Measurements from ENCODE around the gene LYSMD1. TPM values are rescaled to one million over a fixed set of nuclear protein-coding genes. Genes with fewer than 3 reads are reported as not detected.

Gene LYSMD1
- total RNA-seq, 2 experiments from 2014 or later: 4.3 to 4.7 TPM

- ChIA-PET POLR2A (interaction anchor here (0.6 to 1.1 kb wide), 2 partner anchors 10 to 15 kb away, joined by 3 to 4 read pairs; partner anchors contain the start of gene TNFAIP8L2), CTCF (interaction anchor here (0.7 to 1.1 kb wide), 2 partner anchors 10 to 24 kb away, joined by 3 read pairs; partner anchors contain the start of gene TNFAIP8L2)
These were observed 19.1 kb downstream of the LYSMD1 start, which contains the start of gene SEMA6C for GRCh38 chr1:151146412-151147131. Gene SEMA6C, minus strand, starts transcription at chr1:151146631. Its CDS starts 4,010 bp downstream, at chr1:151142621.

GRCh38 chr1:151146072-151146411, 19.7 kb downstream of the LYSMD1 start:
- ChIA-PET POLR2A (no interaction called here), CTCF (interaction anchor here (1.4 kb wide), 1 partner anchor 15 kb away, joined by 3 read pairs; no protein-coding TSS in a partner anchor)

GRCh38 chr1:151145304-151146071, 20.2 kb downstream of the LYSMD1 start:
- ChIA-PET POLR2A (no interaction called here), CTCF (interaction anchor here (1.4 kb wide), 1 partner anchor 14 kb away, joined by 3 read pairs; no protein-coding TSS in a partner anchor)

- POLR2A ChIA-PET: no interaction called here
These were observed 21.0 kb downstream of the LYSMD1 start for GRCh38 chr1:151144474-151145303.

GRCh38 chr1:151143986-151144385, 21.7 kb downstream of the LYSMD1 start:
- CTCF ChIA-PET: interaction anchor here (1.2 to 2.1 kb wide), 2 partner anchors 11 to 83 kb away, joined by 3 to 6 read pairs; partner anchors contain the start of gene MLLT11
- POLR2A ChIA-PET: no interaction called here

More at GRCh38 chr1:151144474-151145303, 21.0 kb downstream of the LYSMD1 start:
- CTCF ChIA-PET: interaction anchor here (1.2 to 2.1 kb wide), 3 partner anchors 11 to 84 kb away, joined by 3 to 6 read pairs (median 3); partner anchors contain the start of gene MLLT11

- CTCF ChIA-PET: interaction anchor here (0.6 to 2.1 kb wide), 3 partner anchors 8 to 61 kb away, joined by 3 to 6 read pairs (median 4); no protein-coding TSS in a partner anchor
- POLR2A ChIA-PET: no interaction called here
These were observed 22.7 kb downstream of the LYSMD1 start for GRCh38 chr1:151143057-151143435.

GRCh38 chr1:151142411-151143056, 23.2 kb downstream of the LYSMD1 start:
- ChIA-PET POLR2A (interaction anchor here (0.6 kb wide), 1 partner anchor 553 kb away, joined by 9 read pairs; no protein-coding TSS in a partner anchor), CTCF (interaction anchor here (0.7 to 2.1 kb wide), 2 partner anchors 9 to 13 kb away, joined by 3 to 6 read pairs; no protein-coding TSS in a partner anchor)

- ChIA-PET CTCF (no interaction called here), POLR2A (no interaction called here)
These were observed 27.9 kb downstream of the LYSMD1 start for GRCh38 chr1:151137789-151138188.

- ChIA-PET CTCF (interaction anchor here (0.5 to 1.2 kb wide), 4 partner anchors 21 to 396 kb away, joined by 3 read pairs; partner anchors contain the start of gene TNFAIP8L2), POLR2A (no interaction called here)
These were observed 30.0 kb downstream of the LYSMD1 start for GRCh38 chr1:151135433-151136385.

- ChIA-PET POLR2A (interaction anchor here (0.5 kb wide), 1 partner anchor 53 kb away, joined by 3 read pairs; no protein-coding TSS in a partner anchor), CTCF (interaction anchor here (0.6 to 1.2 kb wide), 2 partner anchors 35 to 397 kb away, joined by 3 read pairs; no protein-coding TSS in a partner anchor)
These were observed 30.7 kb downstream of the LYSMD1 start for GRCh38 chr1:151134991-151135390.

GRCh38 chr1:151134396-151134795, 31.3 kb downstream of the LYSMD1 start:
- CTCF ChIA-PET: interaction anchor here (0.6 kb wide), 1 partner anchor 23 kb away, joined by 4 read pairs; no protein-coding TSS in a partner anchor
- POLR2A ChIA-PET: interaction anchor here (0.5 kb wide), 1 partner anchor 53 kb away, joined by 3 read pairs; no protein-coding TSS in a partner anchor

- POLR2A ChIA-PET: no interaction called here
- CTCF ChIA-PET: no interaction called here
These were observed 32.5 kb downstream of the LYSMD1 start for GRCh38 chr1:151133018-151133806.

- POLR2A ChIA-PET: no interaction called here
- CTCF ChIA-PET: no interaction called here
These were observed 33.2 kb downstream of the LYSMD1 start for GRCh38 chr1:151132335-151133017.

- ChIA-PET CTCF (interaction anchor here (0.8 to 1.5 kb wide), 2 partner anchors 14 to 32 kb away, joined by 3 to 12 read pairs; no protein-coding TSS in a partner anchor), POLR2A (interaction anchor here (0.7 kb wide), 1 partner anchor 15 kb away, joined by 3 read pairs; no protein-coding TSS in a partner anchor)
These were observed 33.9 kb downstream of the LYSMD1 start for GRCh38 chr1:151131701-151132334.

GRCh38 chr1:151130987-151131586, 34.6 kb downstream of the LYSMD1 start:
- POLR2A ChIA-PET: interaction anchor here (0.7 to 0.9 kb wide), 2 partner anchors 16 to 19 kb away, joined by 3 to 4 read pairs; no protein-coding TSS in a partner anchor

More at GRCh38 chr1:151130987-151131586, 34.6 kb downstream of the LYSMD1 start:
- CTCF ChIA-PET: interaction anchor here (0.6 to 1.5 kb wide), 5 partner anchors 14 to 170 kb away, joined by 3 to 12 read pairs (median 3); partner anchors contain the start of gene TNFAIP8L2
